Hypothalamus (tissue), 51 donors: ENCODE results near the gene CLEC12A.
"Not testable (repeated sequence)": the region's sequence is repeated elsewhere in the genome, so short reads cannot be mapped to it uniquely, and the experiment has no call there.

ENCODE experiments used
- DNase-seq, 51 donors: peaks; one replicate each; lab custom pipeline; 2025; lab: John Stamatoyannopoulos, UW

CLEC12A gene

DNA sequence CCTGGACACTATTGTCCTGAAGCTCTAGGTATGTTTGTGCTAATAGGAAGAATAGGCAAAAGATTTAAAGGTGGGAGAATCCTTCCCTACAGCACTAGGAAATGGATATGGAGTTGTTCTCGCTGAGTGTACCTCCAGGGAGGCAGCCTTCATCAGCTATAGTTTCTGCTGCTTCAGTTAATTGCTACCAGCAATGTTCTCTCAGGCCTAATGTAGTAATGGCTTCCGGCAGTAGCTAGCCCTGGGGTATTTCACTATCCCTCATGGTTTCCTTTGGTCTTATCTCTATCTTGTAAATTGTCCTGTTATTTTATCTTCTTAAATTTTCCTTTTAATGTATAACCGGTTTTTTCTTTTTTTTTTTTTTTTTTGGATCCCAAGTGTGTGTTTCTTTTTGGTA lies 9.3 kb upstream of the CLEC12A start:
- DNase-seq, result no peak

DNA sequence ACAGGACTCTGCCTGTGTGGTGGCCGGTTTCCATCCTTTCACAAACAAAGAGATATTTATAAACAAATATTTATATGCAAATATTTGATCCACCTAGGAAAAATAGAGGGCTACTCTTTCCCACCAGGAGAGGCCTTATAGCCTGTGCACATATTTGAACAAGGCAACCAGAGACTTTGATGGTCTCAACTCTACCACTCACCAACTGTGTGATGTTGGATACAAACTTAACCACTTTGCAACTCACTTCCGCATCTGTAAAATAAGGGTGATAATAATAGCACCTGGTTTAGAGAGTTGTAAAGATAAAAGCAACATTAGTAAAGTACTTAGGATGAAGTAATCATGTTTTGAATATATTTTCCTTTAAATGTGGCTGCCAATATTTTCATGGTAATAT lies 1.5 kb upstream of the CLEC12A start:
- no peak for DNase-seq

DNA sequence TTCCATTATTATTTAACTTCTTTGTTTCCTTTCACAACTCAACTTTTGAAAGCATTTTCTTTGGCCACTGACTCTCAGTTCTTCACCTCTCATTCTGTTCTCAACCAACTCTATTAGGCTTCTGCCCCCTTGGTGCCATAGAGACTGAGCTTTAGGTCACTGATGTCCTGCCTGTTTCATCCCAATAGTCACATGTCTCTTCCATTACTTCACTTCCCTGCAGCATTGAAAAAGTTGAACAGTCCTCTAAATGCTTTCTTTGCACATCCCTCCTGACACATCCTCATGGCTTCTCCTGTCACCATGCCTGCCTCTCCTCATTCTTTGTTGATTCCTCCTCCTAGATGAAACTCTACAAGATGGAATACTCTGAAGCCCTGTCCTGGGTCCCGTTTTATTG lies 2.7 kb downstream of the CLEC12A start:
- no peak for DNase-seq

DNA sequence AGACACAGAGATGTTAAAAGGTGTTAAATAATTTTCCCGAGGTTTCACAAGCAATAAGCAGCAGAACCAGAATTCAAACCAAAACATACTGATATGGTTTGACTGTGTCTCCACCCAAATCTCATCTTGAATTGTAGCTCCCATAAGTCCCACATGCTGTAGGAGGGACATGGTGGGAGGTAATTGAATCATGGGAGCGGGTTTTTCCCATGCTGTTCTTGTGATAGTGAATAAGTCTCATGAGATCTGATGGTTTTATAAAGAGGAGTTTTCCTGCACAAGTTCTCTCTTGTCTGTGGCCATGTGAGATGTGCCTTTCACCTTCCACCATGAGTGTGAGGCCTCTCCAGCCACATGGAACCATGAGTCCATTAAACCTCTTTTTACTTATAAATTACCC lies 3.5 kb downstream of the CLEC12A start:
- DNase-seq, result not testable (repeated sequence)

DNA sequence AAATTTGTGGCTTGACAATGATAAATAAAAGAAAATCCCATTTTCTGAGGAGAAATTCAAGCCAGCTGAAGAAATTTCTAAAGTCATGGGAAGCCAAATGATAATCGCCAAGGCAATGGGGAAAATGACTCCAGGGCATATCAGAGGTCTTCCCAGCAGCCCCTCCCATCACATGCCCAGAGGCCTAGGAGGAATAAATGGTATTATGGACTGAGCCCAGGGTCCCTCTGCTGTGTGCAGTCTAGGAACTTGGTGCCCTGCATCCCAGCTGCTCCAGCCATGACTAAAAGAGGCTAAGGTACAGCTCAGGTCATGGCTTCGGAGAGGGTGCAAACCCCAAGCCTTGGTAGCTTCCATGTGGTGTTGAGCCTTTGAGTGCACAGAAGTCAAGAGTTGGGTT lies 4.4 kb downstream of the CLEC12A start:
- DNase-seq, result no peak

DNA sequence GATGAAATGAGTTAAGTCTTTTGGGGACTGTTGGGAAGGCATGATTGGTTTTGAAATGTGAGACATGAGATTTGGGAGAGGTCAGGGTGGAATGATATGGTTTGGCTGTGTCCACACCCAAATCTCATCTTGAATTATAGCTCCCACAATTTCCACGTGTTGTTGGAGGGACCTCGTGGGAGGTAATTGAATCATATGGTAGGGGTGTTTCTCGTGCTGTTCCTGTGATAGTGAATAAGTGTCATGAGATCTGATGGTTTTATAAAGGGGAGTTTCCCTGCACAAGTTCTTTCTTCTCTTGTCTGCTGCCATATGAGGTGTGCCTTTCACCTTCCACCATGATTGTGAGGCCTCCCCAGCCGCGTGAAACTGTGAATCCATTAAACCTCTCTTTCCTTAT lies 5.4 kb downstream of the CLEC12A start:
- not testable (repeated sequence) for DNase-seq

DNA sequence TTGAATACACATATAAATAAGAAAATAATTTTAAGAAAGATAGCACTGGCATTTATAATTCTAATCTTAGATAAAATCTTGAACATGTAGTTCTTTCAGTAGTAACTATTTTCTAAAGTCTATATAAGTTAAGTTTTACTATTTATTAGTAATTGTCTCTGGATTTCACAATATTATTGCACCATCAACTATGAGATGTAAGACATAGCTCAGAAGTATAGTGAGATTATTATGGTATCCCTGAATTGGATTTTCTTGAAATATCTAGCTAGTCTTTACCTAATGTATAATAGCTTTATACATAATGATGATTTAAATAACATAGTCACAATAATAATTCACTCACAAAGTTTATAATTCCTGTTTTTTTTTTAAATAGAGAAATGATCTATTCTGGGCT lies 6.7 kb downstream of the CLEC12A start:
- DNase-seq, result no peak

DNA sequence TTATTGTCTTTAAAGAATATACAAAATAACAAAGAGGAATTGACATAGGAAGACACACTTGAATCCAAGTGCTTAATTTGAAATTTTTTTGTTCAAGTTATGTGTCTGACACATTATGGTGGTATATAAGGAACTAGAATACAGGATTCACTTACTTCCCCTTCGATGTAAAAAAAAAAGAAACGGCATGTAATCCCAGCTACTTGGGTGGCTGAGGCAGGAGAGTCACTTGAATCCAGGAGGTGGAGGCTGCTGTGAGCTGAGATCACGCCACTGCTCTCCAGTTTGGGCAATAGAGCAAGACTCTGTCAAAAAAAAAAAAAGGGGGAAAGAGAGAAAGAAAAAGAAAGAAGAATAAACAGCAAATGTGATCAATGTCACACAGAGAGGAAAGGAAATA lies 8.9 kb downstream of the CLEC12A start:
- DNase-seq, result no peak

DNA sequence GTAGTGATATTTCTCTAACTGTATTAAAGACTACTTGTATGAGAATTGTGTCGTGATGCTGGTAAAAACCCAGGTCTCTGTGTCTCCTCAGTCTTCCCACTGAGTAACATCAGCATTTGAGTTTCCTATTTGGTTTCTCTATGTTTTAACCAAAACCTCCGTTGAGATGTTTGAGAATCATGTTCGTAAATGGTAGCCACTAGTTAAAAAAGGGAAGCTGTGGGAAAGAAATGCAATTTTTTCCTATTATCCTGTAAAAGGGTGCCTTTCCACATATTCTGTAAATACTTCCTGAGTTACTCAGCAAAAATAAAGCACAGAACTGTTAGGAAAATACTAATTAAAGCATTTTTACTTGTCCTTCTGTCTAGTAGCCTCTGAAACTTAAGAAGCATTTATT lies 20.7 kb downstream of the CLEC12A start:
- no peak for DNase-seq

DNA sequence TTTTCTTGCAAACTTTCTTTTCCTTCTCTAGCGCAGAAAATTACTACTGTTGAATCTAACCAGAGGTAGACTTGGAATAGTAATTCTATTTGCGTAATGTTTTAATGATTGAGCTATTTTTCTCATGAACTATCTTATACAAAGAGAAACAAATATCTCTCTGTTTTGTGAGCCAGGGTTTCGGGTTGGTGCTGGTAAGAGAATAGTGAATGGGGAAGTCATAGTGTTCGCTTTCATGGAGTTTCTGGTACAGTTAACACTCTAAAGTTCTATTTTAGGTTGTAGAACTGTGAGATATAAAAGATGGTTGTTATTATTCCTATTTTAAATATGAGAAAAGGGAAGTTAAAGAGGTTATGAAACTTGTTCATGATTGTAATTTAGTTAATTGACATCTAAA lies 21.1 kb downstream of the CLEC12A start:
- peak in 3 of 51 donors; percentile 1 to 15 (median 1) for DNase-seq

DNA sequence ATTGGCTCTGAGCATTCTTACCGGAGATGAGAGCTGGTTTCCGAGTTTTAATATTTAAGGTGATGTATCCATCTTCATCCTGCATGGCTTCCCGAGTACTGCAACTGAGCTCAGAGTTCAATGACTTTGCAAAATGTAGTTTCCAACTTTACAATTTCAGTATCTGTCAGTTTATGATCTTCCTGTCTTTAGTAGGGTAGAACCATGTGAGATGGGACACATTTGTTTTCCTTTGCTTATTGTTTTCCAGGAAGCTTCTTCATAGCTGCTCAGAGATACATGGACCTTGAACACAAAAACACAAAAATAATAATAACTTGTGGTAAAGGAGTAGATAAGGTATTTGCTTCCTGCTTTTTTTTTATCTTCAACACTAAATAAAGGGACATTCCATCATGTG lies 27.8 kb downstream of the CLEC12A start, which contains the start of gene CLEC1B:
Gene CLEC1B (minus strand): TSS at position 106 of the 400 bp plus-strand sequence. CDS start 21 bp downstream, at position 85.
- no peak for DNase-seq

DNA sequence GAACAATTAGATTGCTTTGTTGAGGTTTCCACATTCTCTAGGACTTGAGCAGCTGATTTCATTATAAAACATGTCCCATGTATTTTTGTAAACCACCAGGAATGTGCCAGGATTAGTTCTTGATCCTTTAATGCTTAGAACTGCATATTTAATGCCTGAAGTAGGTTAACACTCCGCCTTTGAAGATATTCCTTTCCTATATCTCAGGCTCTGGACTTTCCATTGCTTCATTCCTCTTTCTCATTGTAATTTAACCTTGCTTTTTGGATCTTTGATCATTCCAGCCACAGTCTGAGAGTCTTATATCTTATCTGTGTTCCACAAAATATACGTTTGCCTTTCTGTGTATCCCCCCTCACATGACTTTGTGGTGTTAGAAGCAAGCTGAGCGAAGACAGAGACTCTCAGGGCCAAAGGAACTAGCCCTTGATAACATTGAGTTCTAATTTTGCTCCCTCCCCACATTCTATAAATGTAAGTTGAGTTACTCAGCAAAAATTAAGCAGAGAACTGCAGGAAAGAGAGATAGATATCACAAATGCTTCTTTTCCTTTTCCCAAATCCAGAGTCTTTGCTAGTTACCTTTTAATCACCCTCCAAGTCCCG lies 30.1 kb downstream of the CLEC12A start:
- no peak for DNase-seq

DNA sequence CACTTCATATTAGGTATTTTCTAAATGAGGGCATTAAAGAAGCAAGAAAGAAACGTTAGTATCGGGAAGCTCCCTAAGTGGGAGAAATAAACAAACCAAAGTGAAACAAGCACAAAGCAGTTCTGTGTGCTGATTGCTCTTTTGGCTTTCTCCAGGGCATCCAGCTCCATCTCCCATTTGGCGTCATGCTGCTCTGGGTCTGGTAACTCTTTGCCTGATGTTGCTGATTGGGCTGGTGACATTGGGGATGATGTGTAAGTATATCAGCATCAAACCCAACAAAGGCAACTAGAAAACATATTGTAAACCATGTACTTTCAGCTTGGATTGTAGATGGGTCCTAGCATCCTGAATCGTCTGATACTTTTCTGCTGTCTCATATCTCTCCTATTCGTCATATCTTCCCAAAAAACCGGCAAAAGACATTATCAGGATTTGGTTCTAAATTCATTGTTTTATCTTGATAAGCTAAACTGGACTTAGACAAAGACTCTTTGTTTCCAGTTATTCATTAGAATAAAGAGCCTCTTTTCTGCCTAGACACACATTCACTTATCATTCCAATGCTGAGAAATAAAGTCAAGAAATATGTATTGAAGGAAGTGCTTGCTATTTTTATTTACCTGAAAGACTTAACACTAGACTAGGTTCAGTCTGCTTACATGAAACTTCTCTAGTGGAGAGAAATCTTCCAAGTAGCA lies 41.6 kb downstream of the CLEC12A start:
- peak in 11 of 51 donors; percentile 0 to 56 (median 6) for DNase-seq

DNA sequence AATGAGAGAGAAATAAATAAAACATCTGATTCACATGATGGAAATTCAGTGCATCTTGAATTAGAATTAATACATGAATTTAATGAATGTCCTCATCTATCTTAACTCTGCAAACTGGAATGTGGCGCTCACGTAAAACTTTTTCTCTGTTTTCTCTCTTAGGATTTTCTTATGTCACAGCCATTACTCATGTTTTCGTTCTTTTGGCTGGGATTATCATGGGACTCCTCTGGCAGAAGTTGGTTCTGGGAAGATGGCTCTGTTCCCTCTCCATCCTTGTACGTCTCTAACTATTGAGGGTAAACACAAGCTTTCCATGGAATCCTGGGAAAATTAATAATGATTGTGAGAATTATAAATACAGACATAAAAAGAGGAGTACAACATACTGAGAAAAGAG lies 44.2 kb downstream of the CLEC12A start:
- no peak for DNase-seq

DNA sequence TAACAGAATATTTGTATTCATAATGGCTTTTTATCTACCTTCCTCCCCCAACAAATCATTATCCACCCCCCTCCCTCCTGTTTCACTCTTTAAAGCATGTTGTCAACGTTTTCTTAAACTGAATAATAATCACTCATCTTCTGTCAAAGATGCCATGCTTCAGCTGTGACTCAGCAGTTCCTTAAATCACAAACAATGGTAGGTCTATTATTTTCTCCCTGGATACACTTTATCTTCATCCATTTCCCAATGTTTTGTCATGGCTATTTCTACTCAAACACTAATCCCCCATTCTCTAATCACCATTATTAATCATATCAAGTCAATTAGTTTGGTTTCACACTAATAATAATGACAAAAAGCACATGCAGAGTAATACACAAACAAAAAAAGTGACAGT lies 45.7 kb downstream of the CLEC12A start:
- no peak for DNase-seq

DNA sequence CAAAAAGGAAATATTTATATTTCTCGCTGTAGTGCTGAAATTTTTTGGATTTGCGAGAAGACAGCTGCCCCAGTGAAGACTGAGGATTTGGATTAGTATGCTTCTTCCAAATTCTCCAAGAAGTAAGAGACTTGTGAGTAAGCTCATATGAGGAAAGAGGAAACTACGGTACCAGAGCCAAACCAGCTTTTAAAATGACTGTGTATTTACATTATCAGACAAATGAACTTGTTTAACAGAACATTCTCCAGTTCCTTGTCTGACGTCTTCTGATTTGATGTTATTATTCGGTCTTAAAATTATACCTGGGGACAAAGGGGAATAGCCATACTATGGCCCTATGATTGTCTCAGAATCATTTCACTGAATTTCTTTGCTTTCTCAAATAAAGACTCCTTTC lies 47.2 kb downstream of the CLEC12A start:
- DNase-seq, result no peak

DNA sequence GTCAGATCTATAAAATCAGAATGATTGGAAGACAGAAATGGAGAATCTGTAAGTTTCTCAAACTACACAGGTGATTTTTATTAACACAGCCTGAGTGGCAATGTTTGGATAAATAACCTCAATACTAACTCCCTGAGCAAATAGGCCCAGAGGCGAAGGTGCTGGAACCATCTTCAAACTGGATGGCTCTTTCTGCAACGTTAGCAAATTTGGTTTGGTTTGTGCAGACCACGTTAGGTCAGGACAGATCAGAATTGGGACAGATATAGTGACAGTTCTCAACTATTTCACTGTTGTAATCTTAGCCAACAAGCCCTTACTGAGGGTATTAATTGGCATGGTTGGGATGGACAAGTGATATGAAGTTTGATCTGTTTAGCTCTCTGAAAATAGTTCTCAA lies 50.1 kb downstream of the CLEC12A start:
- no peak for DNase-seq

DNA sequence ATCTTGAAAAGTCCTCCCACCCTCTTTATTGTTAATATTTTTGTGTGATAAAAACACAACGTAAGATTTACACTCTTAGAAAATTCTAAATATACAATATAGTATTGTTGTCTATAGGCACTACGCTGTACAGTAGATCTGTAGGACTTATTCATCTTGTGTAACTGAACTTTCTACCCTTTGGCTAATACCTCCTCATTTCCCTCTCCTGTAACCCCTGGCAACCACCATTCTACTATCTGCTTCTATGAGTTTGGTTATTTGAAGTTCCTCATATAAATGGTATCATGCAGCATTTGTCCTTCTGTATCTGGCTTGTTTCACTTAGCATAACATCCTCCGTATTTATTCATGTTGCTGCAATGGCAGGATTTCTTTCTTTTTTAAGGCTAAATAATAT lies 54.0 kb downstream of the CLEC12A start:
- DNase-seq, result no peak

DNA sequence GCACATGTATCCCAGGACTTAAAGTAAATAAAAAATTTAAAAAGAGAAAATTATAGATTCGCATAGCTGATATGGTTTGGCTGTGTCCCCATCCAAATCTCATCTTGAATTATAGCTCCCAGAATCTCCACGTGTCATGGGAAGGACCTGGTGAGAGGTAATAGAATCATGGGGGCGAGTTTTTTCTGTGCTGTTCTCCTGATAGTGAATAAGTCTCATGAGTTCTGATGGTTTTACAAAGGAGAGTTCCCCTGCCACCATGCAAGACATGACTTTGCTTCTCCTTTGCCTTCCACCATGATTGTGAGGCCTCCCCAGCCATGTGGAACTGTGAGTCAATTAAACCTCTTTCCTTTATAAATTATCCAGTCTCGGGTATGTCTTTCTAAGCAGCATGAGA lies 55.5 kb downstream of the CLEC12A start:
- not testable (repeated sequence) for DNase-seq

DNA sequence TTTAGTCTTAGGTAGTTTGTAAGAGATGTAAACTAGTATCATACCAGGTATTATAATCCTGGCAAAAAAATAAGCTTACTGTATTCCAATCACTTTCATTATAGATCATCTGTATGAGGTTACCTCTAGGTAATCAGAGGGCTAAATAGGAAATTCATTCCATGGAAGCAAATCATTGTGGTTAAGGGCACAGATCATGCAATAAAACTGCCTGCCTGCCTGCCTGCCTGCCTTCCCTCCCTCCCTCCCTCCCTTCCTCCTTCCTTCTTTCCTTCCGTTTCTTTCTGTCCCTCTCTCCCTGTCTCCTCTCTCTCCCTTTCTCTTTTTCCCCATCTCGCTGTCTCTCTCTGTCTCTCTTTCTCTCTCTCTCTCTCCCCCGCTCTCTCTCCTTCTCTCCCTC lies 56.1 kb downstream of the CLEC12A start:
- no peak for DNase-seq

DNA sequence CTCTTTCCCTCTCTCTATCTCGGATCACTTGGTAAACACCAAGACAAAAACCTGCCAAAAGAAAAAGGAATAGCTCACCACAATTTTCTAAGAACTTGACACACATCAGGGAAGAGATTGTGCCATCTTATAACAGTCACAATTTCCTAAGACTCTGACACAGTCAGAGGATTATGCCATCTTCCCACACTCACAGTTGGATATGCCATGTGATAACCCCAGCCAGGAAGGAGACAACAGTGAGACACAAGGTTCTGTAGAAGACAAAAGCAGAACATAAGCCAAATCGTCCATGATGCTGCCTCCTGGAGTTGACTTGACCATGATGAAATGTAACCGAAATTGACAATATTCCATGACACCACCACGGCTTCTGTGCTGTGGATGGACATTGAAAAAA lies 56.5 kb downstream of the CLEC12A start:
- DNase-seq, result no peak

DNA sequence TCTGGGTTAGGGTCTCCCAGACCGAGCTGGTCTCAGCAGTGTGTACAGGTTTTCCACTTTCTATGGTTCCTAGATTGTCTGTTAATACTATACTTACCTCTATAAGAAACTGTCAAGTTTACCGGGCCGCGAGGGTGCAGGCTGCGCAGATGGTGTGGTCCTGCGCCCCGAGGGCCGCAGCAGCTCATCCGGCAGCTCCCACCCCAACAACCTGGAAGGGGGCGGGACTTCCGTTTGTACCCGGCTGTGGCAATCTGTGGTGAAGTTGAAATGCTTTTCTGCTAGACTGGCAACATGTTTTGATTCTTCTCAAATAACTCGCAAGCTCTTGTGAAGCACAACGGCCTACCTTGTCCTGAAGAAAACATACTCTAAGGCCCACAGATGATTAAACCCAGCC lies 59.2 kb downstream of the CLEC12A start, which contains the start of gene CLEC9A:
Gene CLEC9A (plus strand): TSS at position 237 of the 400 bp plus-strand sequence. CDS start 22,006 bp downstream, outside the sequence.
- no peak for DNase-seq
